HT-29 (cell line): ENCODE results near the gene OR8S1. TPM values are rescaled to one million over a fixed set of nuclear protein-coding genes. Genes with fewer than 3 reads are reported as not detected.

Source experiments
- DNase-seq: peaks from one replicate; pipeline ENCODE4 v3.0.0-alpha.2; 2015; ENCODE audit warnings: low spot score
- total RNA-seq: library from RNA; depleted of rRNA; stranded (reverse); fragments of >200 nt; shearing (Covaris generic); gene quantifications from 2 replicates; pipeline ENCODE4 v1.2.3, GENCODE V29; 2014; rRNA removed

Gene OR8S1
- total RNA-seq, 1 experiment from 2014 or later, result not detected

DNA sequence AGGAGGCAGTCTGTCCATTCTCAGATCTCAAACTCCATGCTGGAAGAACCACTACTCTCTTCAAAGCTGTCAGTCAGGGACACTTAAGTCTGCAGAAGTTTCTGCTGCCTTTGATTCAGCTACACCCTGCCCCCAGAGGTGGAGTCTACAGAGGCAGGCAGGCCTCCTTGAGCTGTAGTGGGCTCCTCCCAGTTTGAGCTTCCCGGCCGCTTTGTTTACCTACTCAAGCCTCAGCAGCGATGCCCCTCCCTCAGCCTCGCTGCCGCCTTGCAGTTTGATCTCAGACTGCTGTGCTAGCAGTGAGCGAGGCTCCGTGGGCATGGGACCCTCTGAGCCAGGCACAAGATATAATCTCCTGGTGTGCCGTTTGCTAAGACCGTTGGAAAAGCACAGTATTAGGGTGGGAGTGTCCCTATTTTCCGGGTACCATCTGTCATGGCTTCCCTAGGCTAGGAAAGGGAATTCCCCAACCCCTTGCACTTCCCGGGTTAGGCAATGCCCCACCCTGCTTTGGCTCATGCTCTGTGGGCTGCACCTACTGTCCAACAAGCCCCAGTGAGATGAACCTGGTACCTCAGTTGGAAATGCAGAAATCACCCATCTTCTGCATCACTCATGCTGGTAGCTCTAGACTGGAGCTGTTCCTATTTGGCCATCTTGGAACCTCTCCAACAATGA is 28.4 kb downstream of the OR8S1 start:
- peak; percentile 35 for DNase-seq

- no peak for DNase-seq
These were observed 31.2 kb downstream of the OR8S1 start for GRCh38 chr12:48556631-48557030.

DNA sequence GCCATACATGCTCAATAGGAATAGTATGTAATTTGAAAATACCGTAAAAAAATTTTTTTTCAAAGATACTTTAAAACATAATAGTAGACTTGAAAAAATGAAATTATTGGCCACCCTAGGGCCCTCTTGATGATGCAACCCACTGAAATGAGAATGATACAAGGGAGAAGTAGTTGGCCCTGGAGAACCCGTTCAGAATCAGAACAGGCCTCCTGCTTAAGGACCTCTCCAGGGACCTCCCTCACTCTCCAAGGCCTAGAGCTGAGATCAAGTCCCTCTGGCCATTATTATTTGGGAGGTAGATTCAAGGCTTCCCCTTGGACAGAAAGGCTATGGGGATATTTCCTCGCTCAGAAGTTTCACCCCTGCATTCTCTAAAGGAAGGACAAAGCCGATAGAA is 32.5 kb downstream of the OR8S1 start:
- no peak for DNase-seq

DNA sequence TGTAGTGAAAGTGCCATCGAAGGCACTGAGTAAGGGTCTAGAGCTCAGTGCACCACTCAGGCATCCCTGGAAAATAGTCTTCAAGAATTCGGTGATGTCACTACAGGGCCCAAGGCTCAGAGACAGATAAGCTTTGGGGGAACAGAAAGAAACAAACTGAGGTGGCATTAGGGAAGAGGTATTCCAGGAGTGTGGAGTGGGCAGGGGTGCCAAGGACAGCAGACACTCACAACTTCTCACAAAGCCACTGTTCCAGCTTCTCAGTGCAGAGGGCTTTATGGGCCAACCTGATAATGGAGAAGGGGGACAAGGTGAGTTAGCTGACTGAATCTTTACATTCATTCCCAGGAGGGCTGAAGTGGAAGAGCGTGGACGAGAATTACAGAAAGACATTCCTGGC is 42.3 kb downstream of the OR8S1 start:
- no peak for DNase-seq

DNA sequence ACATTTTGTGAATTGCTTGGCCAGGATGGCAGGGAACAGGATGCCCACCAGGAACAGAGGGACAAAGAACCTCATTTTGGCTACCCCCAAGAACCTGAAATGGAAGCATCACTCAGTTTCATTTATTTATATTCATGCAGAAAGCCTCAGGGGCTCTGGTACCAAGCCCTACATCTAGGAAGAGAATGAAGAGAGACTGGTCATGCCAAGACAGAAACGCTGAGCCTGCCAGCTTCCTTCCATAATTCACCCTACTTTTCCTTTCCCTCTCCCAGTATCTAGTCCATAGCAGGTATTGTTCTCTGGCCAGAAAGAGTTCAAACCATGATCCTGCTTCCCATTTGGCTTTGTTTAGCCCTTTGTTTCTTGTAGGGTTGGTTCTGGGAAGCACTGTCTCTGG is 44.5 kb downstream of the OR8S1 start, which contains the start of gene LALBA:
TSS of gene LALBA (minus strand) at position 101 of the 400 bp plus-strand sequence. CDS start at position 75, 26 bp downstream.
- no peak for DNase-seq

DNA sequence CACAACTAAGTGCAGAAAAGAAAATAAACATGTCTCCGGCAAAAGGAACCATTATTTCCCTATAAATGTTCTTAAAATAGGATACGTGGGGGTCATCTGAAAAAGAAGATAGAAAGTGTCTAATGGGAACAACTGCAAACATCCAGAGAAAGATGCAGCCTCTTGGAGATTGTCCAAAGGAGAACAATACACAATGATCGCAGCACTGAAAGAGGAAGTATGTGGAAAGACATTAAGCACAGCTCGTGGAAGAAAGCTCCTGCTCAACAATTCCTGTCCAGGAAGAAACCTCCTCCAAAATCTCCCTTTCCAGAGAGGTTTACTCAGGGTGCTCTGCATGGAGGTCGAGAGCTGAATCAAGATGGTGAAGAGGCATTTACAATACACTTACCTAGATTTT is 46.9 kb downstream of the OR8S1 start:
- no peak for DNase-seq

Other genes starting within 250 kb of the OR8S1 start
- 7.5 and 7.7 TPM in 2 replicates for gene ZNF641, start 174.7 kb upstream of the OR8S1 start, total RNA-seq
- not detected in 2 replicates for gene ANP32D, start 53.1 kb upstream of the OR8S1 start, total RNA-seq
- gene C12orf54, start 43.1 kb upstream of the OR8S1 start, total RNA-seq, result not detected in 2 replicates
- not detected in 2 replicates for gene LALBA, start 44.4 kb downstream of the OR8S1 start, total RNA-seq
- gene KANSL2, start 156.6 kb downstream of the OR8S1 start, total RNA-seq, result 37.9 and 38.9 TPM in 2 replicates
- gene CCNT1, start 191.1 kb downstream of the OR8S1 start, total RNA-seq, result 14.1 and 16.7 TPM in 2 replicates